Transverse colon (tissue), 4 donors: ENCODE data around the gene BABAM1. TPM values are rescaled to one million over a fixed set of nuclear protein-coding genes. Genes with fewer than 3 reads are reported as not detected.

Experiments used
- DNase-seq: peaks from one replicate; pipeline ENCODE4 v3.0.0-alpha.2; 2019
- H3K27ac ChIP-seq, 4 donors: fragments of 200-600 bp; sonication (generic); 2 replicates each; pipeline ENCODE4 v1.5.1; 2016 to 2018; ENCODE audit warnings: inconsistent platforms in 4 of 4
- H3K27me3 ChIP-seq: fragments of 200-600 bp; sonication (generic); 2 replicates; pipeline ENCODE4 v1.5.1; 2017; ENCODE audit warnings: inconsistent platforms
- H3K36me3 ChIP-seq, 4 donors: fragments of 200-600 bp; sonication (generic); 2 replicates each; pipeline ENCODE4 v1.5.1; 2017 to 2019; ENCODE audit warnings: inconsistent platforms in 4 of 4
- H3K4me1 ChIP-seq, 4 donors: fragments of 200-600 bp; sonication (generic); 2 replicates each; pipeline ENCODE4 v1.5.1; 2017 to 2020; ENCODE audit warnings: inconsistent platforms in 4 of 4
- H3K4me3 ChIP-seq, 4 donors: fragments of 200-600 bp; sonication (generic); 1 replicate in 1 of 4; 2 replicates in 3 of 4; pipeline versions ENCODE4 v1.5.1 to v1.6.1; 2017 to 2019; ENCODE audit warnings: inconsistent platforms in 4 of 4
- H3K9me3 ChIP-seq, 2 donors: fragments of 200-600 bp; sonication (generic); 2 replicates each; pipeline ENCODE4 v1.5.1; 2017 to 2019; ENCODE audit warnings: inconsistent platforms in 2 of 2
- CTCF ChIP-seq, 5 experiments: fragments of 200-600 bp in 3 of 5; fragments of 450-650 bp in 2 of 5; sonication (generic) in 3 of 5; IDR thresholded peaks; 1 replicate in 2 of 5; 2 replicates in 3 of 5; pipeline ENCODE4 v1.5.1; 2016 to 2017; ENCODE audit warnings: antibody characterized with exemption in 5 of 5, inconsistent platforms in 3 of 5, mild to moderate bottlenecking in 2 of 5, moderate library complexity in 1 of 5
- EP300 ChIP-seq: sonication (generic); formaldehyde crosslinking; IDR thresholded peaks from one replicate; pipeline ENCODE4 v1.6.1; 2017; ENCODE audit warnings: antibody characterized with exemption, low read depth
- POLR2A ChIP-seq: fragments of 450-650 bp; IDR thresholded peaks from one replicate; pipeline ENCODE4 v1.6.1; 2016; ENCODE audit warnings: antibody characterized with exemption, mild to moderate bottlenecking, moderate library complexity
- POLR2AphosphoS5 ChIP-seq, 3 donors: sonication (generic); formaldehyde crosslinking; IDR thresholded peaks; one replicate each; pipeline ENCODE4 v1.6.1; 2016; ENCODE audit warnings: antibody characterized with exemption in 3 of 3
- WGBS, 2 donors: methylation state at CpG; one replicate each; pipeline ENCODE4 v1.1.5; 2018; ENCODE audit warnings: low coverage in 1 of 2; 5-methylcytosine and 5-hydroxymethylcytosine counted together
- in situ Hi-C, 4 donors: fragments of 200-750 bp; cut with MboI; loops; one replicate each; pipeline versions ENCODE4 v1.15.0 to v1.15.1; 2017; ENCODE audit warnings: low sequenced_read_pairs in 3 of 4, low pct_ligation_motif_present in 1 of 4, low pct_unique_long_range_greater_than_20kb in 1 of 4
- intact Hi-C: fragments of 100-400 bp; cut with DNase I; formaldehyde crosslinking; loops from one replicate; pipeline ENCODE4 v1.15.1; 2023; ENCODE audit warnings: low total_unique reads
- total RNA-seq, 4 donors: library from RNA; depleted of rRNA; stranded (reverse); fragments of >200 nt; gene quantifications; one replicate each; pipeline ENCODE4 v1.1.0, GENCODE V29; 2016

BABAM1 gene
- total RNA-seq, 4 donors from 2014 or later, result 56.2 to 364 (median 80.2) TPM

GRCh38 chr19:17262557-17262956 is 4.7 kb upstream of the BABAM1 start:
- Histone ChIP-seq H3K4me1 (peaks cover 0 to 6% (median under 1%) of the 10 kb centered on the region in 4 donors), H3K27me3 (no peaks in the 10 kb centered on the region), H3K36me3 (no peaks in the 10 kb centered on the region), H3K9me3 (no peaks in the 10 kb centered on the region), H3K4me3 (no peak overlapping the region), H3K27ac (no peak overlapping the region)
- intact Hi-C loops (no loop called here), in situ Hi-C loops (no loop called here)
- TF ChIP-seq CTCF (IDR thresholded peaks at IDR 0.05) (no peak), POLR2AphosphoS5 (IDR thresholded peaks at IDR 0.05) (no peak), EP300 (no peak), POLR2A (no peak)
- 84% methylated on average over 16 of the region's 16 CpGs; no CpG with 5 or more reads in 1 of the 2 donors for WGBS, 2 donors
- no peak for DNase-seq

GRCh38 chr19:17263712-17264640 is 3.3 kb upstream of the BABAM1 start:
- intact Hi-C loops (no loop called here), in situ Hi-C loops (no loop called here)
- Histone ChIP-seq H3K4me3 (no peak overlapping the region), H3K27me3 (no peaks in the 10 kb centered on the region), H3K27ac (peak overlapping the region in 3 of 4 donors; percentile 14 to 41 (median 28)), H3K36me3 (peaks cover 0 to 3% (median 0%) of the 10 kb centered on the region in 4 donors), H3K9me3 (no peaks in the 10 kb centered on the region), H3K4me1 (peaks cover 8 to 18% (median 12%) of the 10 kb centered on the region in 4 donors)
- no peak for TF ChIP-seq POLR2AphosphoS5 (IDR thresholded peaks at IDR 0.05)
- no peak for TF ChIP-seq CTCF (IDR thresholded peaks at IDR 0.05)
- no peak for TF ChIP-seq EP300
- no peak for TF ChIP-seq POLR2A
- DNase-seq, result no peak
- 70 to 82% methylated on average over 10 to 23 of the region's 23 CpGs for WGBS, 2 donors

GRCh38 chr19:17264641-17264979 is 2.6 kb upstream of the BABAM1 start, which contains the start of gene USHBP1:
Gene USHBP1, minus strand, starts transcription at chr19:17264745. Its CDS starts 446 bp downstream, at chr19:17264299.
- peaks cover 8 to 18% (median 12%) of the 10 kb centered on the region in 4 donors for H3K4me1 ChIP-seq
- intact Hi-C loops, result no loop called here
- in situ Hi-C loops, result no loop called here
- H3K27me3 ChIP-seq, result no peaks in the 10 kb centered on the region
- TF ChIP-seq POLR2A (no peak), POLR2AphosphoS5 (IDR thresholded peaks at IDR 0.05) (no peak), EP300 (no peak), CTCF (IDR thresholded peaks at IDR 0.05) (no peak)
- WGBS, 2 donors, result 55% methylated on average over 5 of the region's 5 CpGs; no CpG with 5 or more reads in 1 of the 2 donors
- H3K27ac ChIP-seq, result peak within 1 kb of the TSS in 3 of 4 donors; percentile 28 to 41 (median 30)
- H3K9me3 ChIP-seq, result no peaks in the 10 kb centered on the region
- DNase-seq, result no peak
- H3K36me3 ChIP-seq, result peaks cover 0 to 7% (median 0%) of the 10 kb centered on the region in 4 donors
- no peak within 1 kb of the TSS for H3K4me3 ChIP-seq

GRCh38 chr19:17266026-17266425 is 1.2 kb upstream of the BABAM1 start:
- Histone ChIP-seq H3K27ac (peak overlapping the region in 3 of 4 donors; percentile 72 to 86 (median 86)), H3K36me3 (peaks cover 0 to 8% (median 2%) of the 10 kb centered on the region in 4 donors), H3K4me1 (peaks cover 8 to 18% (median 12%) of the 10 kb centered on the region in 4 donors), H3K9me3 (no peaks in the 10 kb centered on the region), H3K4me3 (no peak overlapping the region), H3K27me3 (no peaks in the 10 kb centered on the region)
- TF ChIP-seq POLR2AphosphoS5 (IDR thresholded peaks at IDR 0.05), result no peak
- no peak for TF ChIP-seq POLR2A
- no peak for TF ChIP-seq CTCF (IDR thresholded peaks at IDR 0.05)
- no peak for TF ChIP-seq EP300
- intact Hi-C loops, result no loop called here
- 86 to 90% methylated on average over 7 of the region's 7 CpGs for WGBS, 2 donors
- no peak for DNase-seq
- in situ Hi-C loops, result no loop called here
